Heart right ventricle (tissue), 16 donors: ENCODE results near the gene SNIP1. TPM values are rescaled to one million over a fixed set of nuclear protein-coding genes. Genes with fewer than 3 reads are reported as not detected.
"Not testable (repeated sequence)": the region's sequence is repeated elsewhere in the genome, so short reads cannot be mapped to it uniquely, and the experiment has no call there.

Experiments
- ATAC-seq, 8 donors: fragments of 200-7000 bp; cut with Tn5 transposase; one replicate each; pipeline ENCODE4 v1.9.1; 2020; ENCODE audit warnings: mild to moderate bottlenecking in 8 of 8, moderate library complexity in 8 of 8, moderate number of reproducible peaks in 1 of 8
- DNase-seq, 2 donors: peaks; one replicate each; pipeline ENCODE4 v3.0.0-alpha.2; 2020
- H3K27ac ChIP-seq, 10 donors: fragments of 200-600 bp; sonication (generic) in 2 of 10; one replicate each; pipeline versions ENCODE4 v1.5.0 to v1.8.0; 2020 to 2022; ENCODE audit warnings: mild to moderate bottlenecking in 3 of 10
- H3K27me3 ChIP-seq, 7 donors: fragments of 200-600 bp; one replicate each; pipeline ENCODE4 v1.8.0; 2021 to 2022; ENCODE audit warnings: mild to moderate bottlenecking in 2 of 7
- H3K36me3 ChIP-seq, 9 donors: fragments of 200-600 bp; sonication (generic) in 1 of 9; one replicate each; pipeline versions ENCODE4 v1.5.0 to v1.8.0; 2020 to 2022; ENCODE audit warnings: mild to moderate bottlenecking in 2 of 9
- H3K4me1 ChIP-seq, 9 donors: fragments of 200-600 bp; sonication (generic) in 1 of 9; one replicate each; pipeline versions ENCODE4 v1.5.0 to v1.8.0; 2020 to 2022; ENCODE audit warnings: mild to moderate bottlenecking in 4 of 9
- H3K4me3 ChIP-seq, 10 donors: fragments of 200-600 bp; sonication (generic) in 2 of 10; one replicate each; pipeline versions ENCODE4 v1.5.0 to v1.8.0; 2020 to 2022; ENCODE audit warnings: mild to moderate bottlenecking in 7 of 10, moderate library complexity in 2 of 10
- H3K9me3 ChIP-seq, 11 donors: fragments of 200-600 bp in 10 of 11; sonication (generic) in 2 of 11; one replicate each; pipeline versions ENCODE4 v1.5.0 to v1.8.0; 2013 to 2022; ENCODE audit warnings: mild to moderate bottlenecking in 2 of 11, control low read depth in 1 of 11, moderate library complexity in 1 of 11
- WGBS, 2 donors: extraction: QIAGEN DNeasy Blood & Tissue Kit; methylation state at CpG; one replicate each; pipeline ENCODE4 v1.1.7; 2013; ENCODE audit warnings: inconsistent platforms in 1 of 2; 5-methylcytosine and 5-hydroxymethylcytosine counted together
- intact Hi-C, 10 donors: fragments of 100-400 bp; cut with DNase I; formaldehyde crosslinking; loops; one replicate each; pipeline versions ENCODE4 v1.11.1 to v1.14.2; 2022
- polyA plus RNA-seq, 2 donors: library from polyadenylated mRNA; stranded (reverse); fragments of 200-250 nt; gene quantifications; one replicate each; pipeline ENCODE4 v1.2.3, GENCODE V29; 2013
- total RNA-seq, 10 donors: library from RNA; stranded (reverse); fragmentation: NEBNext Ultra II Directional in 3 of 10; extraction: Animal tissue kit (Norgen Biotek cat#: 25700) in 3 of 10; gene quantifications; one replicate each; pipeline versions ENCODE4 v1.2.1 to v1.2.4, GENCODE V29; 2021 to 2023
- TF ChIP-seq, protein P1 (sequence below), 9 donors: fragments of 200-600 bp; sonication (generic) in 2 of 9; IDR thresholded peaks; one replicate each; pipeline versions ENCODE4 v1.5.0 to v1.8.0; 2021 to 2022; ENCODE audit warnings: antibody characterized with exemption in 9 of 9, mild to moderate bottlenecking in 5 of 9, moderate library complexity in 1 of 9
- donor health status: Arrhythmogenic right ventricular cardiomyopathy.
- donor health status: ischemic (EF 13 %, LVEDD 7.1; RV severe dilation, severe dysfunction).
- donor health status: healthy with polysubstance abuse.
- donor health status: DM: no; HTN: yes; CAD: no.
- donor health status: DM: no; HTN: no; CAD: no.
- donor health status: ischemic (EF 25% LVEDD 6.9; RV normal size, moderate dysfunction).
- donor health status: ischemic (EF 25% LVEDD 5.7; RV mildly dilated, moderate dysfunction).
- donor health status: healthy.
- donor health status: DM: yes; HTN: yes; CAD: no.
- donor health status: Ischemic cardiomyopathy.
- donor health status: ischemic (EF 35%, LVEDD 5.7; RV mildly dilated, moderate dysfunction).
- donor health status: nonischemic (EF 11% LVEDD 7.7; RV severe dilation, severe dysfunction).
- donor health status: DM: yes; HTN: yes; CAD: no.
- donor health status: PGD.
- donor health status: ischemic (EF 29% LVEDD 5.4; RV normal size, mild dysfunction).
- donor health status: nonischemic (EF 23%, LVEDD 6.1; RV moderate dilation, normal function).

Gene SNIP1
- total and polyA plus RNA-seq, 12 donors: 3.2 to 12.1 (median 8.9) TPM

DNA sequence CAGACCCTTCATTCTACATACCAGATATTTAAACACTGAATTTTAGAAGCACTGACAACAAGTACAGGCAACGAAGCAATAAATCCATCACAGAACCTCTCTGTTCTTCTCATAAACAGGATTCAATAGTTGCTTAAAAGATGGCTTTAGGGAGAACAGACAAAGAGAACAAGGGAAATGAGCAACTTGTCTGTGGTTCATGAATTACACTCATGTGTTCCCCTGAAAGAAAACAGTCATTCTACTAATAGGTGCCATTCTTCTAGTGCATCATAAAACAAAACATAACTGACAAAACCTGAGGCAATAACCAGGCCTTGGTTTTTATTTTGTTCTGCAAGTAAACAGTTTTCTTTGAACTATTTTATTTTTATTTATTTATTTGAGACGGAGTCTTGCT is 34.8 kb upstream of the SNIP1 start:
- Histone ChIP-seq H3K4me1 (peaks cover 0 to 9% (median under 1%) of the 10 kb centered on the region in 9 donors), H3K4me3 (no peak overlapping the region), H3K27me3 (no peaks in the 10 kb centered on the region), H3K9me3 (no peaks in the 10 kb centered on the region), H3K27ac (no peak overlapping the region), H3K36me3 (peaks cover 0 to 100% (median 53%) of the 10 kb centered on the region in 9 donors)
- DNase-seq (no peak), ATAC-seq (no peak)
- 92 to 96% methylated on average over 2 of the region's 2 CpGs for WGBS, 2 donors
- TF ChIP-seq, protein P1, sequence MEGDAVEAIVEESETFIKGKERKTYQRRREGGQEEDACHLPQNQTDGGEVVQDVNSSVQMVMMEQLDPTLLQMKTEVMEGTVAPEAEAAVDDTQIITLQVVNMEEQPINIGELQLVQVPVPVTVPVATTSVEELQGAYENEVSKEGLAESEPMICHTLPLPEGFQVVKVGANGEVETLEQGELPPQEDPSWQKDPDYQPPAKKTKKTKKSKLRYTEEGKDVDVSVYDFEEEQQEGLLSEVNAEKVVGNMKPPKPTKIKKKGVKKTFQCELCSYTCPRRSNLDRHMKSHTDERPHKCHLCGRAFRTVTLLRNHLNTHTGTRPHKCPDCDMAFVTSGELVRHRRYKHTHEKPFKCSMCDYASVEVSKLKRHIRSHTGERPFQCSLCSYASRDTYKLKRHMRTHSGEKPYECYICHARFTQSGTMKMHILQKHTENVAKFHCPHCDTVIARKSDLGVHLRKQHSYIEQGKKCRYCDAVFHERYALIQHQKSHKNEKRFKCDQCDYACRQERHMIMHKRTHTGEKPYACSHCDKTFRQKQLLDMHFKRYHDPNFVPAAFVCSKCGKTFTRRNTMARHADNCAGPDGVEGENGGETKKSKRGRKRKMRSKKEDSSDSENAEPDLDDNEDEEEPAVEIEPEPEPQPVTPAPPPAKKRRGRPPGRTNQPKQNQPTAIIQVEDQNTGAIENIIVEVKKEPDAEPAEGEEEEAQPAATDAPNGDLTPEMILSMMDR (IDR thresholded peaks at IDR 0.05): no peak
- intact Hi-C loops: no loop called here

DNA sequence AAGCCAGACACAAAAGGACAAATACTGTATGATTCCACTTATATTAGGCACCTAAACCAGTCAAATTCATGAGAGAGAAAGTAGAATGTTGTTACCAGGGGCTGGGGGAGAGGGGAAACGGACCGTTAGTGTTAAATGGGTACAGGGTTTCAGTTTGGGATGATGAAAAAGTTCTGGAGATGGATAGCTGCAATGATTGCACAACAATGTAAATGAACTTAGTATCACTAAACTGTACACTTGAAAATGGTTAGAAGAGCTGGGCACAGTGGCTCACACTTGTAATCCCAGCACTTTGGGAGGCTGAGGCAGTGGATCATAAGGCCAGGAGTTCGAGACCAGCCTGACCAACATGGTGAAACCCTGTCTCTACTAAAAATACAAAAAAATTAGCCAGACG is 30.5 kb upstream of the SNIP1 start:
- intact Hi-C loops: not testable (repeated sequence)

DNA sequence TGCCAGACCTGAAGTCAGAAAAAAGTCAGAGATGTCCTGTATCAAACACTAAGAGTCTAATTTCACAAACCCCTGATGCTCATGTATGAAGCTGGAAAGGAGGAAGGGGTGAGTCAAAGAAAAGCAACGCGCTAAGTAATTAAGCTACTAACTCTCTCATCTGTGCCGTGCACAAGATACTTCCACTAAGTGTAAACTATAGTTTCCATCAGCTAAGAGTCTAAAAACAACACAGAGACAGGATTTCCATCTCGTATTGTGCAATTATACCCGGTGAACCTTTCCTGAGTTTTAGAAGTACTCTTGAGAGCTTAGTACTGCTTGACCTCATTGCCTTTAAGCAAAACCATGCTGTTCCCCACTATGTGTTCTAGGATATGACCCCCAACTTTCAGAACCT is 21.6 kb upstream of the SNIP1 start:
- no peak for ATAC-seq
- intact Hi-C loops: no loop called here
- 95% methylated on average over 5 of the region's 5 CpGs for WGBS, 2 donors

More for the DNA sequence above, 30.5 kb upstream of the SNIP1 start:
- not testable (repeated sequence) for H3K4me1 ChIP-seq, H3K27ac ChIP-seq, ATAC-seq, DNase-seq, H3K4me3 ChIP-seq, H3K27me3 ChIP-seq, H3K9me3 ChIP-seq
- WGBS, 2 donors: 89 to 90% methylated on average over 4 of the region's 4 CpGs
- peaks cover 0 to 100% (median 60%) of the 10 kb centered on the region in 9 donors for H3K36me3 ChIP-seq

DNA sequence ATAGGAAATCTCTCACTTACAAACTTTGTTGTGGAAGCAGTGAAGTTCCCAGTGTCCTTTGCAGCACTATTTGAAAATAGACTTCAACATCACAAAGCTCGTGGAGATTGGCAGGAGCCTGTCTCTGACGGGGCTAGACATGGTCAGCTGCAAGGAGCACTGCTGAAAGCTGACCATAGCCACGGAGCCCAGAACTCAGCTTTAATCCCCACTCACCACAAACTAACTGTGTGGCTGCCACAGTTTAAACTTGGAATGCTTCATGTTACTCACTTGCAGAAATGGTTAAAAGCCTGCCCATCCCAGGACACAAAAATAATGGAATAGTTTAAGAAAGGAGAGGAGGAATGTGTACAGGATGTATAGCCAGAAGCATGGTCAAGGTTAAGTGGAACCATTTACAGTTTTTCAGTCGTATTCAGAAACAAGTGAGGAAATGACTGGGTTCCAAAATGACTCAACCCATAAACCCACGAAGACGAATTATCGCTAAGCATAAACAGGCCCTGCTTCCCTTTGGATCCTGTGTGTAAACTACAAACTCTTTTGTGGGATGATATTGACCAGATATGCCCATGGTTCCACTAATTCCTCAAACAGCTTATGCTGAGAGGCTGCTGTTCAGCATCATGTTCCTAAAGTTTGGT is 20.9 kb upstream of the SNIP1 start:
- TF ChIP-seq, protein P1 (IDR thresholded peaks at IDR 0.05): no peak
- DNase-seq: no peak
- H3K27ac ChIP-seq: no peak overlapping the region
- WGBS, 2 donors: 90 to 92% methylated on average over 7 of the region's 7 CpGs
- H3K27me3 ChIP-seq: no peaks in the 10 kb centered on the region
- peaks cover 0 to 100% (median 70%) of the 10 kb centered on the region in 9 donors for H3K36me3 ChIP-seq
- H3K4me3 ChIP-seq: no peak overlapping the region
- no peaks in the 10 kb centered on the region for H3K4me1 ChIP-seq
- ATAC-seq: no peak
- intact Hi-C loops: no loop called here
- H3K9me3 ChIP-seq: no peaks in the 10 kb centered on the region

More for the DNA sequence above, 21.6 kb upstream of the SNIP1 start:
- DNase-seq: no peak
- Histone ChIP-seq H3K36me3 (peaks cover 0 to 100% (median 68%) of the 10 kb centered on the region in 9 donors), H3K4me1 (peaks cover 0 to 2% (median 0%) of the 10 kb centered on the region in 9 donors), H3K4me3 (no peak overlapping the region), H3K27me3 (no peaks in the 10 kb centered on the region), H3K9me3 (no peaks in the 10 kb centered on the region), H3K27ac (no peak overlapping the region)
- TF ChIP-seq, protein P1 (IDR thresholded peaks at IDR 0.05): no peak
